Medulla oblongata (tissue), 1 donor: ENCODE measurements around the gene MARCHF4.
"Not testable (repeated sequence)": the region's sequence is repeated elsewhere in the genome, so short reads cannot be mapped to it uniquely, and the experiment has no call there.

Source experiments
- DNase-seq: peaks from one replicate; pipeline ENCODE4 v3.0.0-alpha.2; 2015; ENCODE audit errors: extremely low spot score

Gene MARCHF4

DNA sequence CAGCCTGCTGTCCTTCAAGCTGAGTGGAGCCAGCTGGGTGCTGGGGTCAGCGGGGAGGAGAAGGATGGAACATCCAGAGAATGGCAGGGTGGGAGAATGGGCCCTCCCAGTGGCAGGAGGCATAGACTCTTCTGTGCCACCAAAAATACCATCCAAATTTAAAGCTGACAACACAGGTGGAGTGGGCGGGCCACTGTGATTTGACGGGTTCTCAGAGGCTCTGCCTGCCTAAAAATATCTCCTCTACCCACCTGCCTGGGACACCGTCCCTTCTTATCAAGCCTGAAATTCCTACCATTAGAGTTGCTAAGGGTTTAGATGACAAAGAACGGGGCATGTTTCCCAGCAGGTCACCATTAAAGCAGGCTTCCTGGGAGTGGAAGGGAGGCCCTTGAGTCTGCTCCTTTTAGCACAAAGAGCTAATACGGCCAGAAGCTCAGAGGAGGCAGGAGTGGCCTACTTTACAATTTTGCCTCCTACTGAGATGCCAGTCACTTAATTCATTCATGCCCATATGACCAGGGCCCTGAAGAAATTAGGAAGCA is 19.8 kb upstream of the MARCHF4 start:
- DNase-seq, result no peak

DNA sequence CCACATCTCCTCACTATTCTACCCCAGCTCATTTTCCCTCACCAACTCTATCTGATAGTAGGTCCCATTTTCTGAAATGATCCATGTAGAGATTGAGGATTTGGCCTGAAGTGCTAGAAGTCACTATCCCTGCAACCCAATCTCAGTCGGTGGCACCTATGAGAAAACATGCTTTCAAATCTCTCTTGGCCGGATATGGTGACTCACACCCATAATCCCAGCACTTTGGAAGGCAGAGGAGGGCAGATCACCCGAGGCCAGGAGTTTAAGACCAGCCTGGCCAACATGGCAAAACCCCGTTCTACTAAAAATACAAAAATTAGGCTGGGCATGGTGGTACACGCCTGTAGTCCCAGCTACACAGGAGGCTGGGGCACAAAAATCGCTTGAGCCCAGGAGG is 19.1 kb upstream of the MARCHF4 start:
- no peak for DNase-seq

DNA sequence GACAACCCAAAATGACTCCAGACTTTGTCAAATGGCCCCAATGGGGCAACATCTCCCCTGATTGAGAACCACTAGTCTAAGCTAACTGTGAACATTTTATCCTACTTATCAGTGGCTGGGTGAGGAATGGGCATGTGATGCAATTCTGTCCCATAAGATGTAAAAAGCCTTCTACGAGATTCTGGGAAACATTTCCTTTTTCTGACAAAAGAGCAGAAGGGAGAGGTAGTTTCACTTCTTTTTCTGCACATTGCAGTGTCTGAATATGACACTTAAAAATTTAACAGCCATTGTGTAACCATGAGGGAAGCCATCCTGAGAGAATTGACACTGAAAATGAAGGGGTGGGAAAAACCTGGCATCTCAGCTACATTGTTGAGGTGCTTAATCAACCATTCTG is 17.3 kb upstream of the MARCHF4 start:
- DNase-seq, result peak; percentile 6

DNA sequence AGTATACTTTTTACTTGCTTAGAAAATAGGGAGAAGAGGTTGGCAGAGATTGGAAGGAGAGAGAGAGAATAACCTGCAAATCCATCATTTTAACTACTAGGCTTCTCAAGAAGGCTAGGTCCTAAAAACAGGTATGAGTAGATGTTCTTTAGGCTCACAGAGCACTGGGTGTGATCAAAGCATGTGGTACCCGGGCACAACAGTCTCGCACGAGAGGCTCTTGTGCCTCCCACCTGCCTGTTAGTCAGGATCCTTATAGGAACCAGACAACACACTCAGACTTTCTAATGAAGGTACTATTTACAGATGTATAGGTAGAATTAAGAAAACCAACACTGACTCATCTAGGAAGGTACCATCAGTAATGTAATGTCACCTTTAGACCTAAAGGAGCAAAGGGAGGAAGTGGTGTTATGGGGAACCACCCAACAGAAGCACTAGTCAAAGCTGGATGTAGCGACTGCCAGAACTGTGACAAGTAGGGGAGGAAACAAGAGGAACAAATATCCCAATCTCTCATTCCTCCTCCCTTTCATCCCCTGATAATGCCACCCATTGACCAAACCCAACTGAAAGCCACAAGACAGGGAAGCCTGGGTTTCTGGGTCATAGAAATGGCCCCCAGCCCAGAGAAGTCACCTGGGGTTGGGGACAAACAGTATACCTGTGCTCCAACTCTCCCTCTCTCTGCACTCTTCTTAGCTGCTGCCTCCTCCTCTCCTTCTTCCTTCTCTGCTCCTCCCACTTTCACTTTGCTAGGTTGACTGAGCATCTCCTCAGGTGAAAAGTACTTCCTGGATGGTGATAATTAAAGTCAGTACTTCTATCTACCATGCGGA is 16.0 kb upstream of the MARCHF4 start:
- no peak for DNase-seq

DNA sequence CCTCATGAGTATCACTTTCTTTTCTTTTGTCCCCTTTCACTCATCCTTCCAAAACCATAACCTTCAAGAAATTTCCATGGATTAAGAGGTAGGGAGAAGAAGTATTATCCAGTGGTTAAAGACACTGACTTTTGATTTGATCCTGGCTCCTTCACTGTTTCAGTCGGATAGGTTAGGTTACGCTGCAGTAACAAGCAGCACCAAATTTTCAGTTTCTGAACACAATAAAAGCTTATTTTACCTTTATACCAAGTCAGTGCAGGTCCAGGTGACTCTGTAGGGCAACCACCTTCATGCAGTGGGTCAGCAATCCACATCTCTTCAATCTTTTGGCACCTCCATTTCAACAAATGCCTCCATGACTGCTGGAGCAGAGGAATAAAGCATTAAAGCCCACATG is 15.0 kb upstream of the MARCHF4 start:
- DNase-seq, result no peak

DNA sequence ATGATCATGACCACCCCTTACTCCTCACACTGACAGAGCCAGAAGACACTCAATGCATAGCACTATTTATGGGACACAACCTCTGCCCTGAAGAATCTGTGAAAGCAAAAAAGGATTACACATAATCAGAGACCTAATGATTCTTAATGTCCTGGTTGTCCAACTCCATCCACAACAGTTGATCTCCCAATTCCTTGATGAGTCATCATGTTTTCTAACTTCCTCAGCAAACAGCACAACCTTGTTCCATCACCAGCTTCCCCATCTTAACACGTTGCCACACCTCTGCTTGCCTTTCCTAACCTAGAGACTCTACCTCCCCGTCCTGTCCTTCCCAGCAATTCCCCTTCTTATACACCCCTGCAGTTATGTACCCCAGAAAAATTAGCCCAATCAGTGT is 13.2 kb upstream of the MARCHF4 start:
- DNase-seq, result no peak

DNA sequence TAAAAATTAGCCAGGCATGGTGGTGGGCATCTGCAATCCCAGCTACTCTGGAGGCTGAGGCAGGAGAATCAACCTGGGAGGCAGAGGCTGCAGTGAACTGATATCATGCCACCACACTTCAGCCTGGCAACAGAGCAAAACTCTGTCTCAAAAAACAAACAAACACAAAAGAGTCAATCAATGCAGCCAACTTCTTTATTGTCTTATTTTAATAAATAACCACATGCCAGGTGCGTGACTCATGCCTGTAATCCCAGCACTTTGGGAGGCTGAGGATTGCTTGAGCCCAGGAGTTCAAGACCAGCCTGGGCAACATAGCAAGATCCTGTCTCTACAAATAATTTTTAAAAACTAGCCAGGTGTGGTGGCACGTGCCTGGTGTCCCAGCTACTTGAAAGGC is 12.1 kb upstream of the MARCHF4 start:
- DNase-seq, result not testable (repeated sequence)

DNA sequence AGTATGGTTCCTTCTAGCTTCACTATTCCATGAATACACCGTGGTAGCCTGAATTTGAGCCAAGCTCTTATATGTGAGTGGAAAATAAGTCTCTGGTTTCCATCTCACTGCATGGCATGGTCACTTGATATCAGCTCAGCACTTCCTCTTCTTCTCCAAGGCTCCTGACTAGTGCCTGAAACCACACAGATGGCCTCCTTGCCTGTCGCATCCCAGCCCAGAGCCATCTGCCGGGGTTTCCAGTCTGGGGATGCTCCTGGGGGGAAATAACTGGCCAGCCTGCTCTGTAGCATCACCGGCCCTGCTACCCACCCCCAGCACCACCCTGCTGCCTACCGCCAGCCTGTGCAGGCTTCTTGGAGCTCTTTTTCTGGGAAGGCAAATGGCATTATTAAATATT is 7.7 kb upstream of the MARCHF4 start:
- no peak for DNase-seq

DNA sequence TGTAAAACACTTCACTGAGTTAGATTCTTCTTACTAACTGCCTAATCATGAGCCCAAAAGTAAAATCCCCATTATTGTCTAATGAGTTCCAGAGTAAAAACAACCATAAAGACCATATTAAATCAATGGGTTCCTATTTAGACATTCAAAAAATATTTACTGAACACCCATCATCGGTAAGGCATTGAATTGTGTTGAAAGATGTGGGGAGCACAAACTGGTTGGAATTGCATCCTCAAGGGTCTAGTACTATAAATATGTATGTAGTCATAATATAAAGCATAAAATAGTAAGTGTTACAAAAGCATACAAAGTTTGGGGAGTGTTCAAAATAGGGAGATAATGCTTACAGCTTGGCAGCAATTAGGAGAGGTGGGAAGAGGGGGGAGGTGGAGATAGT is 3.0 kb upstream of the MARCHF4 start:
- DNase-seq, result no peak

DNA sequence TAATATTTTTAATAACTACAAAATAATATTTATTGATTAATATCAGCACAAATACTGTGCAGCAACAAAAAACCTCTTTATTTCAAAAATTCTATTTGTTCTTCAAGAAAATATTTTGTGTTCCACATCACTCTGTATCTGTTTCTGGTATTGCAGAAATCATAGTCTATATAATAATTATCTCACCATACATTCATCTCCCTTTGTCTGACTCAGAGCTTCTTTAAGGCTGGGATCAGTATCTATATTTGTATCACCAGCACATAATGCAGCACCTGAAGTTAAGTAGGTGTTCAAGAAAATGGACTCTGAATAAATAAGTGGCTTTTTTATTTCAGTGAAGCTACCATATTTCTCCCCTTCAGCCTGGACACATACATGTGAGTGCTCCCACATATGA is 1.6 kb upstream of the MARCHF4 start:
- no peak for DNase-seq

DNA sequence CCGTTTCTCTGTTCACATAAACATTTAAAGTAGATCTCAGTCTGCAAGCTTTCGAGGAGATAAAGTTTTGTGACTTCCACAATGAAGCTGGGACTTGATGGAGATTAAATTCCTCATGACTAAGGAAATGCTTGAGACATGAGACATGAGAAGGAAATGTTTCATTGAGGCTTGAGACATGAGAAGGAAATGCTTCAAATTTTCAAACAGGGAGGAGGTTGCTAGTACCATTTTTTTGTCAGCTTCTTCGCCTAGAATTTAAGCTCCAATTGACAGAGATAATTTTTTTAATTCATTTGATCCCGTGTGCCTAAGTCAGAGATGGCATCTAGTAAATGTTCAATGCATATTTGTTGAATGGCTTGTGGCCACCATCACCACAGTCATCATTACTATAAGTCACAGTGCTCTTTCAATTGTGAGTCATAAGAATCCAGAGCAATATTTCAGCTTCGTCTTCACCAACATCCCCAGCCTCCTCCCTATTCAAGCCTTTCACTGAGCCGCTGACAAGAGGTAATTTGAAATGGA is 543 bp upstream of the MARCHF4 start:
- no peak for DNase-seq

DNA sequence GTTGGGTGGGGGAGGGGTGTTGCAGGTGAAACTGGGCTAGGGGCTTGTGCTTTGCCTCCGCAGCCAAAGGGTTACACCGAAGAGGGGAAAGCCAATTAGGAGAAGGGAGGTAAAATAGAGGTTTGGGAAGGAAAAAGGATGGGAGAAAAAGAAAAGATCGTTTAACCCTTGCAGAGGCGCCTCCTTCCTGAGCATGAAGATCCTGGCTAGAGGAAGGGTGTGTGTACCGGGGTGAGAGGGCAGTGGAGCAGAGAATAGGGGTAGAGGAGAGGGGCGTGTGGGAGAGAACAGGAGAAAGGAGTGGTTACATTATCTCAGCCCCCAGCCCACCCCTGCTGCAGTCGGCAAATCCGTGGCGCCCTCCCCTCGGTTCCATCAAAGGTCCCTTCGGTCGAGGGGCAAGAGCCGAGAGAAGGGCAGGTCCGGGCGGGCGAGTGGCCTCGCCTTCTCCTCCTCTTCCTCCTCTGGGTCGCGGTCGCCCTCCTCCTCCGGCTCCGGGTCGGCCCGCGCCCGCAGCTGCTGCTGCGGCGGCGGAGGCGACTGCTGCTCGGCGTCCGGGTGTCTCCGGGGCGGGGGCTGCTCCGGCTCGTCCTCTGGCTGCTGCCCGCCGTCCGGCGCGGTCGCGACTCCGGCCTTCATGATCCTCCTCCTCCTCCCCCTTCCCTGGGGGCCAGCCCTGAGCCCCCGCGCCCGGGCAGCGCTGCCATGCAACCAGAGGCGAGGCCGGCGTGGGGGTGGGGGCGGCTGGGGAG is 1.1 kb downstream of the MARCHF4 start:
- no peak for DNase-seq

DNA sequence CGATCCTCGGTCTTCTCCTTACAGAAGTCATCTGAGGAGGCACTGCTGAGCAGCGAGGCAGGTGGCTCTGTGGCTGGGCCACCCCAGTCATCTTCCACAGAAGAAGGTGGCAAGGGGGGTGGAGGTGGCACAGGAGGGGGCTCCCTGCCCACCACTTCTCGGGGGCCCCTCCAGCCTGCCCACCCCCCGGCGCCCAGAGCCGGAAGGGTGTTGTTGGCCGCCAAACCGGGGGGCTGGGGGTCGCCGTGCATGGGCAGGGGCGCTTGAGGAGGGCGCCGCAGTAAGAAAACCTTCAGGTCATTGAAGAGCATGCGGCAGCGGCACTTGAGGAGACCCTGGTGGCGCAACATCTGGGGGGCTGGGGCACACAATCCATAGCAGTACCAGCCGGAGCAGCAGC is 2.5 kb downstream of the MARCHF4 start:
- no peak for DNase-seq

DNA sequence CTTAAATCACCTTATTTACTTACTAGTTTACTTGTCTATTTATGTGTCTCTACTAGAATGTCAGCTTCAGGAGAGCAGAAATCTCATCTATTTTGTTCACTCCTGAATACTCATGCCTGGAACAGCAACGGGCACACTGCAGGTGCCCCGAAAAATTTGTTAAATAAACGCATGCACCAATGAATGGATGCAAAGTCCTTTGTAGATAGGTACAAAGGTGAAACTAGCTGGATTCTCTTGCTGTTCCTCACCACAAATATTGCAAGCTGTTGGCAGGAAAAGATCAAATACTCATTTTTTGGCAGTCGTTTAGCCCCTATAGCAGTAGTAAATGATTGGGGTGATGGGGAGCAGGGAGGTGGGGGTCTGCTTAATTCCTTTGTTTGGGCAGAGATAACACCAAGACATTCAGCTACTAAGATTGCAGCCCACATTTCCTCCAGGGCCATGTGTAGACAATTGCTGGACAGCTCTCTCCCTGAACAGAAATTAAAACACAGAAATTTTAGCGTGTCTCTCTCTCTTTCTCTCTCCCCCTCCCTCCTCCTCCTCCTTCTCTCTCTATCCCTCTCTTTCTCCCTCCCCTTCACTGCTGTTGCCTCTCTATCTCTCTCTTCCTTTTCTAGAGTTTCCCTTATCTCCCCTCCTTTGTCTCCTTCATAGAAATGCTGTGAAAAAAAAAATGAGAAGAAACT is 5.4 kb downstream of the MARCHF4 start:
- no peak for DNase-seq

DNA sequence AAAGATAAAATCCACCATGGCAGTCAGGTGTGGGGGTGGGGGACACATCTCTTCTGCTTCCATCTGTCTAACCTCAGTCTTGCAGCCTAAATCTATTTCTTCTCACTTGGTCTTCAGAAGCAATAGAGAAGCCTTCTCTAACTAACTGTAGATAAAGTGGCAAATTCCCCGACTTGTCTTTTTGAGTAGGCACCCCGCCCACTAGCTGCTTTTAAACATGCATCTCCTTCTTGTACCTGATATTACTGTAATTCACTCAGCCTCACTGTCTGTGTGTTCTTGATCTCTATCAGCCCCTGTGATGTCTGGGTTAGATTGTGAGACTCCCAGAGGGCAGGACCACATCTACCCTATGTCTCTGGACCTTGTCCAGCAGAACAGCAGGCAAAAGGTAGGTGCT is 6.8 kb downstream of the MARCHF4 start:
- no peak for DNase-seq

DNA sequence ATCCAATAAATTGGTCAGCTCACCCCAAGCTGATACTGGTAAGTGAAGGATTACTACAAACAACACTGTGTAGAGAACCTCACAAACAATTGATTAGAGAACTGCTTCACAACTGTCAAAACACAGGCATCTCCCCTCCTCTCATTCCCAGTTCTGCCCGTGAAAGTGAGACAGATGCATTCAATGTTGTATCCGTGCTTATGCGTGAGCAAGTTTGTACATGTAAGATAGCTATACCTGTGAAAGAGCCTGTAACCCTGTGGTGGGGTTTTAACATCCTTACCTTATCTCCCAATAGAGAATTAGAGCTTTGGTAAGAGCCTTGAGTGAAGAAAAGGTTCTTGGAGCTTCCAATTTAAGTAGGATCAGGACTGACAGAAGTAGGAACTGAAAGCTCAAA is 9.1 kb downstream of the MARCHF4 start:
- DNase-seq, result no peak

DNA sequence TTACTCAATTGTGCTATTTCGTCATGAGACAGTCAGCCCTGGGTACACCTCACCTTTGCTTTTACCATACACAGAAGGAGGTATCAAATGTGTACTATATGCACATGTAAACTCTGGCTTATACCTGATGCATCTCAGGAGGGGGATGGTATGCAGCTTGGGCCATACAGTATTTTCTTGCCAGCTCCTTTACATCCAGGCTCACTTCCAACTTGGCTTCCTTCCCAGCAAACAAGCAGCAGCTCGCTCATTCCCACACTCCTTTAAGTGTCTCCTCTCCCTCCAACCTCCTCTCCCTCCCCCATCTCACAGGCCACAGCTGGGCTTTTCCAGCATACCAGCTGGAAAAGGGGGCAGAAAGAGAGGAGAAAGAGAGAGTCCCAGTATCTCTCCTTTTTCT is 9.6 kb downstream of the MARCHF4 start:
- DNase-seq, result no peak

DNA sequence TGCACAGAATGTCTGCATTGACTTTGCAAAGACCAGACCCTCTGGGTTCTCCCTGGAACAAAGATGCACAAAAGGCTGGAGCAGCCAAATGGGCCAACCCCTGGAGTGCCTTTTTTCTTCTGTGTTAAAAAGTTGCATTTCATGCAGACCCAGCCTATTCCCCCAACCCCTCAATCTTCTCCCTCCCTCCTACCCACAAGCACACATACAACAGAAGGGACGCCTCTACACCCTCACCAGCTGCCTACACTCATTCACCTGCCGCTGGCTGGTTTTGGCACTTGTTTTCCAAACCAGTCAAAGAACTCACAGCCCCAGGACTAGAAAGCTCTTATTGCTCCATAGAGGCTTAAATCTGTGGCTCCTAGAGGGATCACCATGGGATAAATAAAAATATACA is 16.6 kb downstream of the MARCHF4 start:
- no peak for DNase-seq

DNA sequence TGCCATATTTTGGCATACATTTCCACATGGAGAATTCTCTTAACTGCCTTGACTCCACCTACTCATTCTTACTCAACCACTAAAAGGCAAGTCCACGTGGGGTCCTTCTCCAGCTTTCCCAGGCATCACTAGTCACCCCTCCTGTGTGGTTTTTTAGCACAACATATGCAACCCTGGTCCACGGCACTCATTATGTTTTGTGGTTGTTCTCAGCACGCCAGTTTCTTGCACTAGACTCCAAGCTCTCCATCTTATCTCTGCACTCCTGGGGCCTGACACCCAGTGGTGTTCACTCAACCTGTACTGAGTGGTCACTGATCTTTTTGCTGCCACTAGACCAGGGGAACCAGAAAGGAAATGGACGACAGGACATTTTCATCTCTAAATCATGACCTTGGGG is 18.0 kb downstream of the MARCHF4 start:
- no peak for DNase-seq

DNA sequence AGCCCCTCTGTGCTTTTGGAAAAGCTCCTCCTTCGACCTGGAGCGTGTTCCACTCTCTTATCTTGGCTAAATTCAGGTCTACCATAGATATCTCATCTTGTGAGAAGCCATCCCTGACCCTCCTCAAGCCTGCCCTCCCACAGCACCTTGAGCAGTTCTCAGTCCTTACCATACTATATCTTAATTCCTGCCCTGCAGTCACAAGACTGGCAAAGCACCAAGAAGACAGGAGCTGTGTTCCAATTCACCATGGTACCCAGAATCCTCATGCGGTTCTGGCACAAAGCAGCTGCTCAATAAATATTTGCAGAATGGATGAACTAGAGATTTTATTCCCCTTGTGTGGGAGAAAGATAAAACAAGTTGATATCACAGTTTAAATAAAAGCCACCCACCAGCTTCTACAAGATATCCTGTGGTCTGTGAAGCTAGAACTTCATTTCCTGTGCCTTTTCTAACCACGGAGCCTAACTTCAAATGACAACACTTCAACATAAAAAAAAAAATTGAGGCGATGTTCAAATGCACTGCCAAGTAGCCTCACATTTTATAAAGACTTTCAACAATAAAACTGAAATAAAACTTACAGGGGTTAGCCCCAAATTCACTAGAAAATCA is 19.5 kb downstream of the MARCHF4 start:
- DNase-seq, result no peak

DNA sequence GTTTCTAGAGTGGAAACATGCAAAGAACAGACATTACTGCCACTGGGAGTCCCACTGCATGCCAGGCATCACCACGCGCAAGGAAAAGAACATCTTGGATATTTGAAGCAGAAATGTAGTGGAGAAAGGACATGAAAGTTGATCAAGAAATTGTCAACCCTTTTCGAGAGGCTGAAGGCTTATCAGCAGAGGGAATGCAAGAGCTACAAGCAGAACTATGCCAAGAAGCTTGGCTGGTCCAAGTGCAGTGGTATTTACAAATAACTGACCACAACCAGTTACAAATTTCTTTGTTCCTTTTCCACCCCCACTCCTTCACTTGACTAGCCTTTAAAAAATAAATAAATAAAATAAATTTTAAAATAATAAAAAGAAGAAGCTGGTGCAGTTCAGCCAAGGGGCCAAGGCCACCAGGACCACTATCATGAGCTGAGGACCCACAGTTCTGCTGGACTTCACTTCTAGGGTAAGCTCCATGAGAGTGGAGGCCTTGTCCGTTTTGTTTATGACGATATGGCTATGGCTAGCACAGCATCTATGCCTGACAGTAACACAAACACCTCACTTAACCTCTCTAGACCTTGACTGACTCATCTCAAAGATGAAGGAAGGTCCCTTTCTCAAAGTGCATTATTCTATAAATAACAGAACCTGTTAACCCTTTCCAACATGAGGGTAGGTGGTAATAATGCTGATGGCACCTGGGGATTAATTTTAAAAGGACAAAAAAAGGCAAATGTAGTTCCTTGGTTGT is 20.9 kb downstream of the MARCHF4 start:
- no peak for DNase-seq
